Activated CD8-positive, alpha-beta memory T cell treated with anti-CD3 and anti-CD28 coated beads, Interleukin-2, amount 10 ng/mL, durations not matched to agents 7 days and 5 days (primary cell): ENCODE data around the gene SLC7A6. TPM values are rescaled to one million over a fixed set of nuclear protein-coding genes. Genes with fewer than 3 reads are reported as not detected.

Source experiments
- ATAC-seq: fragments of 150-1000 bp; cut with Tn5 transposase; one replicate; pipeline ENCODE4 v1.10.0; 2021; ENCODE audit warnings: moderate library complexity
- CTCF ChIA-PET: fragments of 350-600 bp; sonication (Branson Sonifier 250); formaldehyde crosslinking; loops from one replicate; lab custom pipeline; 2021; ENCODE audit warnings: antibody characterized with exemption; lab: Charles Lee
- DNase-seq: peaks from one replicate; pipeline ENCODE4 v3.0.0-alpha.2; 2020
- H3K27ac Mint-ChIP-seq: one replicate; pipeline ENCODE4 v1.8.0; 2021; ENCODE audit warnings: mild to moderate bottlenecking, mixed read lengths
- H3K27me3 Mint-ChIP-seq: one replicate; pipeline ENCODE4 v1.8.0; 2021; ENCODE audit warnings: mixed read lengths
- H3K36me3 Mint-ChIP-seq: one replicate; pipeline ENCODE4 v1.8.0; 2021; ENCODE audit warnings: mild to moderate bottlenecking, mixed read lengths
- H3K4me1 Mint-ChIP-seq: one replicate; pipeline ENCODE4 v1.8.0; 2021; ENCODE audit warnings: mixed read lengths
- H3K4me3 Mint-ChIP-seq: one replicate; pipeline ENCODE4 v1.8.0; 2021; ENCODE audit warnings: mild to moderate bottlenecking, moderate library complexity, mixed read lengths
- H3K9me3 Mint-ChIP-seq: one replicate; pipeline ENCODE4 v1.8.0; 2022; ENCODE audit warnings: low read depth, mixed read lengths
- microRNA-seq: library from miRNA; unstranded; fragments of <30 nt; microRNA quantifications from one replicate; pipeline ENCODE4 v1.2.0, GENCODE V29; 2022
- total RNA-seq, 2 experiments: library from RNA; stranded (reverse); gene quantifications; one replicate each; pipeline ENCODE4 v1.2.3, GENCODE V29; 2021

Gene SLC7A6
- total RNA-seq, 2 experiments from 2014 or later, result 73.3 to 99.5 TPM

GRCh38 chr16:68350813-68351350 lies 86.6 kb downstream of the SLC7A6 start:
- H3K4me1 Mint-ChIP-seq, result peaks cover 28% of the 10 kb centered on the region
- CTCF ChIA-PET, result interaction anchor here (1.4 kb wide), 1 partner anchor 87 kb away, joined by 3 read pairs; no protein-coding TSS in a partner anchor
- H3K9me3 Mint-ChIP-seq, result no peaks in the 10 kb centered on the region
- ATAC-seq, result no peak
- DNase-seq, result no peak
- no peak overlapping the region for H3K27ac Mint-ChIP-seq
- no peaks in the 10 kb centered on the region for H3K27me3 Mint-ChIP-seq
- no peak overlapping the region for H3K4me3 Mint-ChIP-seq
- peaks cover 70% of the 10 kb centered on the region for H3K36me3 Mint-ChIP-seq

Small RNA genes lying within 50 kb of the gene (microRNA-seq; reads per million reads assigned to microRNA genes)
- gene MIR6773, result not detected

Other genes with a start within 250 kb of the SLC7A6 start
- gene DPEP2NB, start 248.6 kb upstream of the SLC7A6 start, total RNA-seq, result not detected
- 10 to 100 TPM; 14.8 to 20.8 TPM for gene DDX28, start 241.3 kb upstream of the SLC7A6 start, total RNA-seq
- 10 to 100 TPM; 28.4 to 32.0 TPM for gene DUS2, start 241.2 kb upstream of the SLC7A6 start, total RNA-seq
- gene NFATC3, start 179.2 kb upstream of the SLC7A6 start, total RNA-seq, result 100 to 1,000 TPM; 176 to 183 TPM
- not detected for gene ESRP2, start 28.4 kb upstream of the SLC7A6 start, total RNA-seq
- 1 to 10 TPM; 8.4 to 9.3 TPM for gene PLA2G15, start 19.2 kb upstream of the SLC7A6 start, total RNA-seq
- 10 to 100 TPM; 29.8 to 30.8 TPM for gene SLC7A6OS, start 46.4 kb downstream of the SLC7A6 start, total RNA-seq
- 10 to 100 TPM; 60.9 to 73.9 TPM for gene PRMT7, start 46.5 kb downstream of the SLC7A6 start, total RNA-seq
- gene SMPD3, start 184.0 kb downstream of the SLC7A6 start, total RNA-seq, result 1 to 10 TPM; 7.7 to 7.9 TPM